NCI-H748 (cell line): ENCODE data around the gene PON1.
A peak's percentile ranks its signal among the peaks of the same experiment; 100 is the strongest.

ENCODE experiments used
- DNase-seq: peaks from one replicate; lab custom pipeline; 2025; ENCODE audit not compliant: unreplicated experiment; lab: John Stamatoyannopoulos, UW

Gene PON1

DNA sequence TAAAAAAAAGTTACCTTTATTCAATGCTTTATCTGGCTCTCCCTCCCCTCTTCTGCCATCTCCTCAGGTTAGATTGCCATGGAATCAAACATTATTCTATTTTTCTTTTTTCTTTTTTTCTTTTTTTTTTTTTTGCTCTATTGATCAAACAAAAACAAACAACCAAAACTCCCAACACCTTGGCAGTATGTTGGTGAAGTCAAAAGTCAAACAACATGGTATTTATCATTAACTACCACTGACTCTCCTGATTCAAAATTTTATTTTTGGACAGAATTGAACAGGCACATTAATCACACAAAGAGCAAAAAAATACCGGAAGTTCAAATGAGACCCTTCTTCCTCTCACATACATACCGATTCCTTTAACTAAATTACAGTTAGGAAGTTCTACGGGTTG, 6.4 kb downstream of the PON1 start:
- no peak for DNase-seq

DNA sequence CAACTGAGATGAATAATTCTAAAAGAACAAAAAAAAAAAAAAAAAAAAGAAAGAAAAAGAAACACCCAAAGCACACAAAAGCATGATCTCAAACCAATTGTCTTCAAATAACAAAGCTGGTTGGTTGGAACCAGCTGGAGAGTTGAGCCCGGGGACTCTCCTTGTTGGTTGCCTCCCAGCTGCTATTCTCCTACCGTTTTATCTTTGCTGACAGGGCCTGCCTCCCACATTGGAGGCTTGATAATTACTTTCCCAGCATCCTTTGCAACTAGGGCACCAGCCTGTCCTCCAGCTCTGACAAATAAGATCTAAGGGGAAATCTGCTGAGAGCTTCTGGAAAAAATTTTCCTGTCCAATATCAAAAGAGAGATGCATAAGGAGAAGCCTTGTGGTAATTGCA, 6.8 kb downstream of the PON1 start:
- peak; percentile 15 for DNase-seq

DNA sequence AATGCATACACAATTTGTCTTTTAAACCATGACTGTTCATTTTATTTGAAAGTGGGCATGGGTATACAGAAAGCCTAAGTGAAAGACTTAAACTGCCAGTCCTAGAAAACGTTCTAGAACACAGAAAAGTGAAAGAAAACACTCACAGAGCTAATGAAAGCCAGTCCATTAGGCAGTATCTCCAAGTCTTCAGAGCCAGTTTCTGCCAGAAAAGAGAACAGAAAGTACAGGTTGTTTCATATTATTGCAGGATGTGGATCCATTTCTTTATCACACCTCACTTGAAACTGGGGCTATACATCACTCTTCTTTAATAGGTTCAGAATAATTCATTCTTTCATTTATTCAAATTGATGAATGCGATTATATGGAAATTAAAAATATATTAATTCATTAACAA, 7.7 kb downstream of the PON1 start:
- DNase-seq = no peak

DNA sequence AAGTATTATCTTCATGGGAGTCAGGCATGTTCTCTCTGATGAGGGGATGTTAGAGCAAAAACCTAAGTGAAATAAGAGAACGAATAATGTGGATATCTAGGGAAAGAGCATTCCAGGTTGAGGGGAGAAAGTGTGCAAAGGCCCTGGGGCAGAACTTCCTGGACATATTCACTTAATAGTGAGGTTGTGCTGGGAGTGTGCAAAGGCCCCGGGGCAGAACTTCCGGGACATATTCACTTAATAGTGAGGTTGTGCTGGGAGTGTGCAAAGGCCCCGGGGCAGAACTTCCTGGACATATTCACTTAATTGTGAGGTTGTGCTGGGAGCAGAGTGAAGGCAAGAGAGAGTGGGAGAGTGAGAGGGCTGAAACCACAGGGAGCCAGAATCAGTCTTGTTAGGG, 11.8 kb downstream of the PON1 start:
- DNase-seq = no peak

DNA sequence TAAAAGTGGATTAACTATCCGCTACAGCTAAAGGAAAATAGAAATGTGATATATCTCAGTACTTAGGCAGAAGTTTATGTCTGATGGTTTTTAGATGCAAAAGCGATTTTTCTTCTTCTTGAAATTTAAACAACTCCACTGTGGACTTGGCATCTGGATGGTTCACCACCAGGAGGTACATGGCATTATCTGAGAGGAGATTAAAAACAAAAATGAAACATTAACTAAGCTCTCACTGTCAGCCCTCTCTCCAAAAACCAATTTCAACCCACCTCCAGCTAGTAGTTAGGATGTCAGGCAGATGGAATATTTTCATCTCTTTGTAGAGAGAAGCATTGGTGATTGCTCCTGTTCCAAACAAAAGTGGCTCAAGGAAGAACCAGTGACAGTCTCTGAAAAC, 12.9 kb downstream of the PON1 start:
- no peak for DNase-seq

DNA sequence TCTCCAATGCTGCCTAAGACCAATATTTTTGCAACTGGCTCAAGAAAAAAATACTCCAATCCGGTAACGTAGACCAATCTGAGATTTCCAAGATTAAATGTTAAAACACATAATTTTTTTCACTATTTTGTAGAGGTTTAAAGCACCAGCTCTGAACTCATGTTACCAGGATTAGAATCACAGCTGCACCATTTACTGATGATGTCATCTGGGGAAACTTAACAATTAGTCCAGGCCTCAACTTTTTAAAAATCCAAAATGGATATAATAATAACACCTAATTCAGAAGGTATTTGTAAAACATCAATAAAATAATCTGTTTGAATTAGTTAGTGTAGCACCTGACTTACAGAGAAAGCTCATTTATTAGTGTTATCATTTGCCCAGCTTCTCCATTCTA, 14.4 kb downstream of the PON1 start:
- DNase-seq = no peak

DNA sequence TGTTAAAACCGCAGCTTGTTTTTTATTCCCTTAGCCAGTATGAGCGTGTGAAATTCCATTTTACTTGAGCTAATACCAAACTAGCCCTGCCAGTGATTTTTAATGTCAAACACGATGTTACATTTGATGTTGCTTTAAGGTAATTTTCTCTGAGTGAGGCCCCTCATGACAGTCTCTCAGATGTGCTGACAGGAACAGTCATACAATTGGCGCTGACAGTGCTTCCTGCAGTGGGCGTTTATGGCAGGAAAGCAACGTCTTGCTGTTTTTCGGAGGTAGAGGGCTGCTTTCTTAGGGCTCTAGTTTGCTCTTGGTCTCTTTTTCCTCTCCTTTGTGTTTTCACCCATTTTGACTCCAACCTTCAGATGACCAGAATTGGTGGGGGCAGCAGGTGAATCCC, 19.3 kb downstream of the PON1 start:
- DNase-seq = no peak

DNA sequence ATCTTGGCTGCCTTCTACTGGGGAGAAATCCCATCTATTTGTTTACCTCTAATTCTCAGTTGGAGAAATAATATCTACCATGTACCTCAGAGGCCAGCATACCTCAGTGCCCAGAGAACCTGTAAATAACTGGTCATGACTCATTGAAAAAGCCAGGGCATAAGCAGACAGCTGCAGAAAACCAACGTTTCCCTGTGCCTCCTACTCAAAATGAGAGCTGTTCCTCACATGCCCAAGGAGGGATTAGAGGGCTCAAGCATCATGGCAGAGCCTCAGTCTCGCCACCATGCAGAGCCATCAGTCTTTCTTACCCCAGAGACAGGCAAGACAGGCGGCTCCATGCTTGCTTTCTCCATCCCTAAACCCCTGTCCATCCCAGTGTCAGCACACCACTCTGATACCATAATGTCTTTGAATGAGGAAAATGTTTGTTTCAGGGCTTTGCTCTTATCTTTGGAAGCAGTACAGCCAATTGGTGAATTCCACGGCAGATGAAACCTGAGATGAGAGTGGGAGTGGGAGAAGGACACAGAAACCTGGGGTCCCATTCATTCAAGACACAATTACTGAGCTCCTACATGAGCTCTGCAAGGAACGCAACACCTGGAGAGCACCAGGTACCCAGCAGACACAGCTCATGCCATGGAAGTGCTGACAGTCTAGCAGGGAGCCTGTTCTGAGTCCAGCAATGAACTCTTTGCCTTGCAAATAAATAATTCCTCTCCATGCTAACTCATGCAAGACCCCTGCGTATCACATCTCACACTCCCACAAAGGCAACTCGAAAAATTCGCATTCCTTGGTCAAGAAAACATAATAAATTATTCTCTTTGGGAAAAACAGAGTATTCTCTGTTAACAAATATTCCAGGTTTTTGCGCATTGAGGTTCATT, 21.1 kb downstream of the PON1 start:
- no peak for DNase-seq

DNA sequence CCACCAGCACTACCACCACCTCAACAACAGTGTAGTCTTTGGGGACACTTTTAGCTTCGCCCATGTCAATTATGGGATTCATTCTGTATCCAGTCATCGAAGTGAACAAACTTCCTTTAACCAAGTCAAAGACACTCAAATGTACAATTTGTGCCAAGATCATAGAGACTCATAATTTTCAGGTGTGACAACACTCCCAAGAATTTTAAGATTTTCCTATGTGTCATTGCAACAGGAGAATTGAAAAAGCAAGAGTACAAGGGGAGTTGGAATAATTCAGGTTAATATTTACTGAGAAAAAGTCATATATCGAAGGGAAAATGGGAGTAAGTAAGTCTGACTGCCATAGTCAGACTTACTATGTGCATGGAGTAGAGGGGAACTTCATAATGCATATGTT, 26.2 kb downstream of the PON1 start:
- DNase-seq = no peak

DNA sequence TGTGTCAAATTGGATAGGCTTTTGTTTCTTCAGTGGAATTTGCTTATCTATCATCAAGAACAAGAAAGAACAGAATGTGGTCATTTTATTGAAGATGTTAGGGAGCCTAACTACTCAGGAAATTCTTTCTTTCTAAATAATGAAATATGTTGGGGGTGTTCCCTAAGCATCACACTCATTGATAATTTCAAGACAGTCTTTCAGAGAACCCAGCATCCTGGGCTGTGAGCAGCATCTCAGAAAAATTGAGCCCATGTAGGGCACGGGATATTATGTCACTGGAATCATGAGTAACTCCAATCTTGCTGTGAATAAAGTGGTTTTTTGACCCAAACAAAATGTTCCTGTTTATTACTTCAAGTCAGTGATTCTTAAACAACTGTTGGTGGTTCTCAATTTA, 27.3 kb downstream of the PON1 start:
- DNase-seq = no peak

DNA sequence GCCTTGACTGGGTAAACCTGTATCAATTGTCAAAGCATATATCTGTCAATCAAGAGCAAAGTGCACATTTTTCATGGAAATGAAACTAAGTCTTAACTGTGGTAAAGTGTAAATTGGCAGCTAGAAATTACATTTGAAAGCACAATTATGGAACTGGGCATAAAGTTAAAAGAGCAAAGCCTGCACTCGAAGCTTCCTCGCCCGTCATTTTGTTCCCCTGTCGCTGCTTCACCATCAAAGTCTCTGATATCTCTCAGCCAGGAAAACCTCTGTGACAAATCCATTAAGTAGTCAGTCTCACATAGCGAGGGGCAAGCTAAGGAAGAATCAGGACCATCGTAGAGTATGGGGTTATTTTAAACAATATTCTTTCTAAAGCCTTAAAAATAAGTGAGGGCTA, 27.9 kb downstream of the PON1 start:
- DNase-seq = no peak

DNA sequence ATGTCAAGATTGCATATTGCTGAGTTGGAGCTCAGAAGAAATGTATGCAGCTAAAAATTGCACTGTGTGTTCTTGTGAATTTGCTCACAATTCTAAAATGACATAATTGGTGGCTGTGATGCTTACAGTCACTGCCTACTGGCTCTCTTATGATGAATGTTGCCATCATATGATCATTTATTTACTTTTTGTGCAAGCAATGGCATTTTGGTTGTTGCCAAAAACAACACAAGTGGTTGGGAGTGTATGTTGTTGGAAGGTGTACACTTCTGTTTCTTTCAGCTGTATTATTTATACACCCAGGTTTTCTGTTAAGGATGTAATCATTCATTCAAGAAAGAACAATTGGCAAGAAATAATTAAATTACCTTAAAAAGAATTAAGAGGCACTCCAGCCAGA, 28.9 kb downstream of the PON1 start:
- no peak for DNase-seq

DNA sequence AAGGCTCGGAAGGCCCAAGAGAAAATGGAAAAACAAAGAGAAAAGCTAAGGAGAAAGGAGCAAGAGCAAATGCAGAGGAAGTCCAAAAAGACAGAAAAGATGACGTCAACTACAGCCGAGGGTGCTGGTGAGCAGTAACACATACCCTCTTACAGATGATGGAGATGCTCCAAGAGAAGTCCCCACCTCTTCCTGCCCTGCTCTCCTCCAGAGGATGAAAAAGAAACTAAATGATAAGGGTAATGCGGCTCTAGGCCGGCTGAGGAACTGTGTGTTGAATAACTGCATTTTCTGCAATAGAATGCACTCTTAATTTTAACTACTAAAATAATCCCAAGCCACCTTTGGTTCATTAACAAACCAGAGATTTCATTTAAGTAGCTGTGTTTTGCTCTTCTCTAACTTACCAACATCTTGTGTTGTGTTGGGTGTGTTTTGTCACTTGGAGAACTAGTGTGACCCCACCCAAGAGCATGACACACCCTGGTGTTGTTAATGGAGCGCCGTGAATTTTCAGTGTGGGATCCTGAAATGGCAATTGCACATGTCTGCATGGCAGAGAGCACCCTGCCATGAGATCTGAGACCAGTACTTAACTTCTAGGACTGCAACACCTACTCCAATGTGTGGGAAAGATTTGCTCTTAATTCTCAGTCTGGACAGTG, 34.0 kb downstream of the PON1 start:
- no peak for DNase-seq

DNA sequence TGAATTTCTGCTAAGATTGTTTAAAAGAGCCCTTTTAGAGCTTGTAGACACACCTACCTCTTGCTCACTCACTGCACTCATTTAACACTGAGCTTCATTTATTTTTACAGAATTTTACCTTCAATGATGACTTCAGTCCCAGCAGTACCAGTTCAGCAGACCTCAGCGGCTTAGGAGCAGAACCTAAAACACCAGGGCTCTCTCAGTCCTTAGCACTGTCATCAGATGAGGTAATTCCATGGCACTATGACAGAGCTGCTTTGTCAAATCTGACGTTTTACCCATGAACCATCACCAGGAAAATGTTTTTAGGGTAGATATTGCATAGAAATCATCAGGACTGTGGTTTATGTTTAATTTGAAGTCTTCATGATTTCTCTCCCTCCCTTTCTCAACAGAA, 38.2 kb downstream of the PON1 start:
- no peak for DNase-seq

DNA sequence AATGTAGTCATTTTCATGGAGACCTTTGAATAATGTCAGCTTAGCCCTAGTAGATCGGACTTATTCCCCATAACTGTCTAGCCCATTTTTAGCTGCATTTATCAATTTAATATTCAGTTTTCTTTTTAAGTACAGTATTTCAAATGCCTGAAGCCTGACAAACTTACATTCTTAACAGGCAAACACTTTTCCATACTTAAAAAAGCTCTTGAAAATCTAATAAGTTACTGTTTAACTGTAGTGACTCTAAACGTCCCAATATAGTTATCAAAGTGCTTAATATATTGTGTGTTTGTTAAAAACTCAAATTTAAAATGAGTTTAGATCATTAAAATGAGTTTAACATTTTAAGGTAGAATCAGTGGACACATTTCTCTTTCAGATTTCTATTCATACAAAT, 44.9 kb downstream of the PON1 start:
- DNase-seq = no peak

DNA sequence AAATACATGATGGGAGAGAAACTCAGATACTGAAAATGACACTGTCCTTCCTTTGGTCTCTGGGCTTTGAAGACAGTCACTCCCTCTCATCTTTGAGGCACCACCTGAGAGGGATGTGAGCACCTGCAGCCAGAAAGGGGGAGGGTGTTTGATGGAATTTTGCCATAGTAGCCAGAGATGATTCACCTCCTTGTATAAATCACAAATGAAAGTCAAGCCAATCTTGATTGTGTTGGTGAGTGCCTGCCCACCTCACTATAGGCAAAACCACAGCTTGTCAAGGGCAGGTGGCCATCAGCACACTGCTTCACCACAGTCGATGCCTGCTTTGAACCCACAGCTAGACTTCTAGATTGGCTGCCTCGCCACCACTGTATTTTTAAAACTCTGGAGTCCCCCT, 48.2 kb downstream of the PON1 start:
- DNase-seq = no peak

DNA sequence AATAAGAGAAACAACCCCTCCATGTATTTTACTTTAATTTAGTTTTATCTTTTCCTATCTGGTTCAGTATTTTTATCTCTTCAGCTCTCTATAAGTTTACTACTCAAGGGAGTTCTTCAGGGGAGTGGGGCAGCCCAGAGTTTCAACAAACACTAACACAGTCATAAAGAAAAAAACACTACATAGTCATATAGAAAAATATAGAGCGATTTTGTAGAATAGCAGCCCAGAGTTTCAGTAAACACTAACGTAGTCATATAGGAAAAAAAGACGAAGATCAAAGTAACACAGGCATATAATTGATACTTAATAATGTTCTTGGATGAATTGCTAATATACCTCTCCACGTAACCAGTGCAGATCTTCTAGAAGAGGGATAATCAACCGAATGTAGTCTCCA, 54.7 kb downstream of the PON1 start:
- no peak for DNase-seq

DNA sequence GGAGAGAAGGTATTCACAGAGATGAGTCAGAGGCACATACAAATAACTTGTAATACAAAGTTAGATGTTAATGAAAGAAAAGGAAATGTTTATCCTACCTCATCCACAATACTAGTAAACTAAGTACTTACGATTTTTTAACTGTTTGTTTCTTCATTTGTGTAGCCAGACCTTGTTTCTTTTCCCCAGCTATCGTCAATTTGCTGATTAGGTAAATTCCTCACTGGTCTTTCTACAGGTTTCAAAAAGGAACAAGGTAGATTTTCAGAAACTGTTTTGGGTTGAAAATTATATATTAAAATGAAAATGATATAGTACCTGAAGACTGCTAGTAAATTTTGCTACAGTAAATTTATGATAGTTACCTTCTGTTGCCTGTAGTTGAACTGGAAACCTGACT, 56.6 kb downstream of the PON1 start:
- DNase-seq = no peak

DNA sequence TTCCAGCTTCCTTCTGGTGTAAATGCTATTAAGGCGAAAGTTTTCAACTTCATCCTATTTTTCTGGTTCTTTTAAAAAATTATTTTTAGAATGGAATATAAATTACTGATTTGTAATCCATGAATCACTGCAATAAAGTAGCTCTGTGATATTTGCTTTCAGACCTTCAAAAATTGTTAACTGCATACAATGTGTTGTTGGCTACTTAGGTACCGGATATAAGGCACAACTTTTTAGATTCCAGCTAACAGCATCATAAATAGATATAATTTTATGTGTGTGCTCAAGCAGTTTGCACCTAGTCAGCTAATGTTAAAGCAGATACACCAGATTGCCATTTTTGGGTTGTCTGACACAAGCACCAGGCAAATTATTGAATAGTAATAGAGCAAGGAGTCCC, 58.7 kb downstream of the PON1 start:
- no peak for DNase-seq

DNA sequence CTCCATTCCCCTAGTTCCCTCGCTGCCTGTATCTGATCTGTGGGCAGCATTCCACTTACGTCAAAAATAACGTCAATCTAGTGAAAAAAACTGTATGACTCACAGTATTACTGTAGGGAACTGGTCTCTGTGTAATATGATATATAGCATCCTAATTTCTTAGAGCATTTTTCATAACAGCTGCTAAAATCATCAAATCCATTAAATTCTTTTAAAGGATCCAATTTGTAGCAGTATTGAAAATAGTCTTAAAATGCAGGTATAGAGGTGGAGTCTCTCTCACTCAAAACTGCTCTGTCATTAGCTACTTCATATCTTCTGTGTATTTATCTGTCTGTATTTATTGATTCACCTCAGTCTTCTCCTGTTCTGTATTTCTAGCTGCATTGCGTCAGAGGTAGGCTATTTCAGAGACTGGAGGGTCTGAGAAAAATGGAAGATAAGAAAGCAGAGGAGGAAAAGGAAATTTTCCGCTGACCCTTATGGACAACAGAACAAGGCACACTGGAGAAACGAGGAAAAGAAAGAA, 59.9 kb downstream of the PON1 start:
- DNase-seq = no peak

DNA sequence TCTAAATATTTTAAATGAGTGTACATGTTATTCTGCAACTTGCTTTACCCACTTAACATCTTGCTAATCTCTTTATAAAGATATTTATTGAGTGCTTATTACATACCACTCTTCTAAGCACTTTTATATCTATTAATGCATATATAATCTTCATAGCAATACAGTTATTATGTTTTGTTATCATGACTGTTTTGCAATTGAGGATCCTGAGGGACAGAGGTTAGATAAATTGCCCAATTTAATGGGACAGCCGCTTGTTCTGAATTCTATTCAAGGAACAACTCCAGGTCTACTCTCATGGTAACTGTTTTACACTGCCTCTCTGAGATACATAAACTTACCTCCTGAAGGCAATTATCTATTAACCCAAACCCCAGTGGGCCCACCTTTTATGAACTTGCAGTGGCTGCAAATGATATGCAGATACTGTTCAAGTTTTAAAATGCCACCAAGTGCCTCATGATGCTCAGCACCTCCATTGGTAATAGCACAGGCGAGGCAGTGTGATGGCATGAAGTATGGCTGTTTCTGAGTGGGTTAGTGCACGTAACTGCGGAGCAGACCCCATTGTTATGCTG, 60.5 kb downstream of the PON1 start:
- DNase-seq = no peak

DNA sequence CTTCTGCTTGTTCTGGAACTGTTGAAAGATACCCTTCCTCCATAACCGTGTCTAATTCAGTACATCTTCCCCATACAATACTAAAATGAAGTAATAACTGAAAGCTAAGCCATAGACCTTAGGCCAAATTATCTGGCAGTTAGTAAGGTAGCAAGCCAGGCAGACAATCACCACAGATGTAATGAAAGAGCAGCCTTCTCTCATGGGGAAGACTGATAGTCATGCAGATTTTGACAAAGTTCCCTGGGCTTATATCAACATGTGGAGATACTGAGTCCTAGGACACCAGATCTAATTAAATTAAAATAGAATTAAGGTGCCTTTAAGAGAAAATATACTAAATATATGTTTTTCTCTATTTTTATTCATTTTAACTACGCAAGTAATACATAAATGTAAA, 61.5 kb downstream of the PON1 start:
- no peak for DNase-seq
